AG10803 (cell line): ENCODE measurements around the gene MCTP2.
A peak's percentile ranks its signal among the peaks of the same experiment; 100 is the strongest.

Source experiments
- DNase-seq: peaks from one replicate; pipeline ENCODE4 v3.0.0; 2010; ENCODE audit warnings: low read depth
- H3K4me3 ChIP-seq: 2 replicates; pipeline ENCODE4 v1.5.1; 2011; ENCODE audit warnings: mild to moderate bottlenecking, low read length, control low read depth
- TF ChIP-seq, protein P1 (sequence below): conservative IDR thresholded peaks from 2 replicates; pipeline ENCODE4 v1.5.1; 2011; ENCODE audit warnings: mild to moderate bottlenecking, low read length, control low read depth, inconsistent platforms

Gene MCTP2

GRCh38 chr15:94414916-94415315, 183.6 kb downstream of the MCTP2 start:
- TF ChIP-seq, protein P1, sequence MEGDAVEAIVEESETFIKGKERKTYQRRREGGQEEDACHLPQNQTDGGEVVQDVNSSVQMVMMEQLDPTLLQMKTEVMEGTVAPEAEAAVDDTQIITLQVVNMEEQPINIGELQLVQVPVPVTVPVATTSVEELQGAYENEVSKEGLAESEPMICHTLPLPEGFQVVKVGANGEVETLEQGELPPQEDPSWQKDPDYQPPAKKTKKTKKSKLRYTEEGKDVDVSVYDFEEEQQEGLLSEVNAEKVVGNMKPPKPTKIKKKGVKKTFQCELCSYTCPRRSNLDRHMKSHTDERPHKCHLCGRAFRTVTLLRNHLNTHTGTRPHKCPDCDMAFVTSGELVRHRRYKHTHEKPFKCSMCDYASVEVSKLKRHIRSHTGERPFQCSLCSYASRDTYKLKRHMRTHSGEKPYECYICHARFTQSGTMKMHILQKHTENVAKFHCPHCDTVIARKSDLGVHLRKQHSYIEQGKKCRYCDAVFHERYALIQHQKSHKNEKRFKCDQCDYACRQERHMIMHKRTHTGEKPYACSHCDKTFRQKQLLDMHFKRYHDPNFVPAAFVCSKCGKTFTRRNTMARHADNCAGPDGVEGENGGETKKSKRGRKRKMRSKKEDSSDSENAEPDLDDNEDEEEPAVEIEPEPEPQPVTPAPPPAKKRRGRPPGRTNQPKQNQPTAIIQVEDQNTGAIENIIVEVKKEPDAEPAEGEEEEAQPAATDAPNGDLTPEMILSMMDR = no peak
- no peak for DNase-seq
- no peak overlapping the region for H3K4me3 ChIP-seq

DNA sequence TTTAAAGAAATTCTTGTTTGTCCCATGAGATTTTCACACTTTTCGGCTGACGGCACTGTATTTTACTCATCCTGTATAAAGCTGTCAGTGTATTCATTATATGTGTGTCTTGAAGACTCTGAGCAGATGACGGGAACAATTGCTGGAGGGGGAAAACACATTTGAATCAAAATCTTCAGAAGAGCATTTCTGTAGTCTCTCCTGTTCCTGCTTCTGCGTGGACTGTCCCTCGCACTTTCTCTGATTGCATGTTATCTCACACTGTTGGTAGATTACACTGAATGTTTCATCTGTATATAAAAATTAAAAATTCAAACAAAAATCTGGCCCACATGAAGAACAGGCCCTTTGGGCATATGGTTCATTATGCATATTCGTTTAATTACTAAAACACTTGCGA, 184.9 kb downstream of the MCTP2 start:
- TF ChIP-seq, protein P1 = no peak
- H3K4me3 ChIP-seq = no peak overlapping the region
- DNase-seq = no peak

- no peak for DNase-seq
- TF ChIP-seq, protein P1 = no peak
- no peak overlapping the region for H3K4me3 ChIP-seq
These were observed 185.5 kb downstream of the MCTP2 start for GRCh38 chr15:94416820-94417219.

DNA sequence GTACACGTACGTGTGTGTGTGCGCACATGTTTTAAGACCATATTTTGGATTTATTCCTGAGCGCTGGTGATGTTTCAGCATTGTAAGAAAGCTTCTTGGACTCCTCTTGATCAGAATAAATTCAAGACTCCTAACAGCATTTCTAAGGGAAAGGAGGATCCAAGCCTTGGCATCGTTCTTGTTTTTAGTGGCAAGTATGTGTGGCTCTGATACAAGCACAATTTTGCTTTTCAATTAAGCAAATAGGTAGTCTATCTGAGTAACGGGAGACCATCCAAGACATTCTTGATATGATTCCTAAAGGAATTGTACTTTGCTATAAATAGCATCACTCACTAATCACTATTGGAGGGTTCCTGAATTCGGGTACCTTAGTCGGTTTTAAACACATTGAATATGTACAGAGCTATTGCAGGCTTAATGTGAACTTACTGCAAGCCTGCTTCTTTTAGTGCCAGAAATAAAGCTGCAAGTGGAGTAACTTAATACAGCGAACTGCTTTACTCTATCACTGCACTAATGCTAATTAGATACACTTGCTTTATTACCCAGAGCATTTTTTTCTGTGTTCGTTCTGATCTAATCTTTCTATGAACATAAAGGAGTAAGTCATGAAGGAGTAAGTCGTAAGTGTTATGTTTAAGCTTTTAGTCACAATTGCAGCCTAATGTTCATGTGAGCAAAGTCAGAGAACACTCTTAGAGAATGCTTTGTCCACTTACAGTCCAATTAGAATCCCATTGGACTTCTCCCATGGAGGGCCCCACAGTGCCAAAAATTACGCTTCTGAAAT, 186.3 kb downstream of the MCTP2 start:
- no peak overlapping the region for H3K4me3 ChIP-seq
- TF ChIP-seq, protein P1 = no peak
- no peak for DNase-seq

DNA sequence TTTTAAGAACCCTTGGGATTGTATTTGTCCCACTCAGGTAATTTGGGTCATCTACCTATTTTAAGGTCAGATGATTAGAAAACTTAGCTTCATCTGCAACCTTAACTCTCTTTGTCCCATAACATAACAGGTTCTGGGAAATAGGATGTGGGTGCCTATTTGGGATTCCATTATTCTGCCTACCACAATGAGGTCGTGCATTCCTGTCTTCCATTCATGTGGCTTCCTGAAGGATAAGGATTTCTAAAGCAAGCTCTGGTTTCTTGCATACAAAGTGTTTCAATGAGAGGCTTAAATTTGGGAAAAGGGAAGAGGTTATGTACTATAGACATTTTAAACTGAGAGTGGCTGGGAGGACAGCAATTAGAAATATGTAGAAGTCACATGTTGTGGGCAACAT, 190.3 kb downstream of the MCTP2 start:
- TF ChIP-seq, protein P1 = no peak
- DNase-seq = peak; percentile 2
- H3K4me3 ChIP-seq = no peak overlapping the region

- TF ChIP-seq, protein P1 = no peak
- no peak for DNase-seq
- H3K4me3 ChIP-seq = no peak overlapping the region
These were observed 200.9 kb downstream of the MCTP2 start for GRCh38 chr15:94432279-94432678.

- DNase-seq = no peak
- TF ChIP-seq, protein P1 = no peak
- H3K4me3 ChIP-seq = no peak overlapping the region
These were observed 207.8 kb downstream of the MCTP2 start for GRCh38 chr15:94439158-94439557.
